Measurements from ENCODE around the gene PHF21A. TPM values are rescaled to one million over a fixed set of nuclear protein-coding genes. Genes with fewer than 3 reads are reported as not detected.
A peak's percentile ranks its signal among the peaks of the same experiment; 100 is the strongest.

PHF21A gene
- total and polyA plus RNA-seq, 2 of the 8 experiments (the other 6 are each of a cell fraction or from before 2014, with no cell fraction given) = 17.6 to 40.3 TPM

GRCh38 chr11:46121724-46122477 is 647 bp upstream of the PHF21A start:
- H2BK12ac ChIP-seq (ENCODE audit: low read depth, low read length) = no peak overlapping the region
- H3K4me1 ChIP-seq (replicated peaks in 1 of 4; ENCODE audit: control insufficient read depth in 3 of 4, insufficient read depth in 4 of 4, low read length in 3 of 4) = peaks cover 0 to 6% (median 0%) of the 10 kb centered on the region in 4 experiments; a peak in 4 of 7 replicates
- H3K23me2 ChIP-seq (ENCODE audit: low read depth, low read length) = peaks cover 9% of the 10 kb centered on the region
- no peaks in the 10 kb centered on the region for H3K27me3 ChIP-seq (replicated peaks in 1 of 4; ENCODE audit: control insufficient read depth in 3 of 4, extremely low read depth in 1 of 4, insufficient read depth in 3 of 4, low read length in 3 of 4)
- peak overlapping the region; percentile 91; the same call in 1 of the 2 replicates for H4K8ac ChIP-seq (ENCODE audit: extremely low read depth, insufficient read depth, low read length)
- peak overlapping the region; percentile 14 to 51 (median 34); a peak in 6 of 7 replicates for H3K9ac ChIP-seq (replicated peaks in 1 of 4; ENCODE audit: extremely low read depth in 1 of 4, low read depth in 3 of 4, low read length in 3 of 4)
- H3K4ac ChIP-seq (replicated peaks; ENCODE audit: insufficient read length, low read depth, low read length) = peak overlapping the region; percentile 40
- peak overlapping the region; percentile 57 to 99 (median 78) for H3K4me3 ChIP-seq (ENCODE audit: extremely low read depth in 1 of 4, insufficient read depth in 2 of 4, low read depth in 3 of 4, low read length in 4 of 4)
- no peak for FAIRE-seq
- no peaks in the 10 kb centered on the region for H3K9me3 ChIP-seq (ENCODE audit: insufficient read depth in 2 of 2, low read depth in 1 of 2, low read length in 1 of 2)
- H4K5ac ChIP-seq (ENCODE audit: insufficient read length, low read depth, low read length) = peak overlapping the region; percentile 32
- H3K79me1 ChIP-seq (ENCODE audit: low read depth, low read length) = no peaks in the 10 kb centered on the region
- peak overlapping the region; percentile 56 for H4K91ac ChIP-seq (replicated peaks; ENCODE audit: insufficient read length, low read length)
- POLR2A ChIA-PET (ENCODE audit: partially characterized antibody) = interaction anchor here (0.7 to 2.2 kb wide), 6 partner anchors 9 to 258 kb away, joined by 3 to 8 read pairs (median 4); no protein-coding TSS in a partner anchor
- WGBS, 2 experiments (ENCODE audit: extremely low coverage in 1 of 2, insufficient coverage in 1 of 2, insufficient read length in 1 of 2, insufficient replicate concordance in 2 of 2, low coverage in 1 of 2, low lambda C conversion rate in 2 of 2, missing lambda C conversion rate in 1 of 2) = 1% methylated on average over 27 of the region's 74 CpGs; no CpG with 5 or more reads in 1 of the 2 experiments
- no peak overlapping the region for H3K18ac ChIP-seq (ENCODE audit: extremely low read depth, low read length)
- CTCF ChIA-PET (ENCODE audit: partially characterized antibody) = interaction anchor here (0.6 kb wide), 2 partner anchors 12 to 206 kb away, joined by 3 to 6 read pairs; no protein-coding TSS in a partner anchor
- H2BK20ac ChIP-seq (ENCODE audit: low read length) = no peak overlapping the region
- H3K23ac ChIP-seq (ENCODE audit: insufficient read length) = no peak overlapping the region
- no peaks in the 10 kb centered on the region for H3K36me3 ChIP-seq (ENCODE audit: control insufficient read depth in 2 of 4, insufficient read depth in 4 of 4, low read length in 3 of 4)
- H2BK5ac ChIP-seq (ENCODE audit: low read depth, low read length) = peak overlapping the region; percentile 63; the same call in 1 of the 2 replicates
- no peak overlapping the region for H2BK15ac ChIP-seq (ENCODE audit: low read length)
- H2AK5ac ChIP-seq (ENCODE audit: low read depth, low read length) = no peak overlapping the region
- H3K56ac ChIP-seq (replicated peaks; ENCODE audit: insufficient read length, low read depth, low read length) = peak overlapping the region; percentile 87
- peak overlapping the region; percentile 54 for H3K14ac ChIP-seq (ENCODE audit: insufficient read length)
- peak overlapping the region; percentile 44; the same call in 1 of the 2 replicates for H3K27ac ChIP-seq (ENCODE audit: low read depth, low read length)
- H4K20me1 ChIP-seq (replicated peaks in 1 of 2; ENCODE audit: control insufficient read depth in 1 of 2, insufficient read depth in 2 of 2, low read length in 2 of 2) = no peaks in the 10 kb centered on the region
- no peak overlapping the region for H2BK120ac ChIP-seq (replicated peaks; ENCODE audit: low read depth, low read length)
- H3K79me2 ChIP-seq (ENCODE audit: control insufficient read depth in 1 of 2, insufficient read depth in 2 of 2, low read length in 2 of 2) = peaks cover 0 to 29% of the 10 kb centered on the region in 2 experiments; a peak in 3 of 4 replicates
- no peak overlapping the region for H2AFZ ChIP-seq (ENCODE audit: low read length)
- DNase-seq (ENCODE audit: low read depth in 1 of 2, low spot score in 2 of 2) = peak in 1 of 2 experiments; percentile 78
- peak overlapping the region; percentile 66 to 93 for H3K4me2 ChIP-seq (ENCODE audit: insufficient read depth in 1 of 2, low read depth in 2 of 2, low read length in 2 of 2)
- TF ChIP-seq BACH1 (IDR thresholded peaks at IDR 0.05; ENCODE audit: low read length) (no peak), GABPA (IDR thresholded peaks at IDR 0.05; ENCODE audit: borderline replicate concordance, insufficient read depth, low read length) (no peak), YY1 (IDR thresholded peaks at IDR 0.05; ENCODE audit: low read depth, low read length) (0 out of 2 replicates have a peak, but pooled peaks have one; percentile 42), KDM5A (IDR thresholded peaks at IDR 0.05; ENCODE audit: low read length) (no peak), TEAD4 (IDR thresholded peaks at IDR 0.05; ENCODE audit: low read depth, low read length) (no peak), RXRA (IDR thresholded peaks at IDR 0.05; ENCODE audit: insufficient read depth, low read depth, low read length) (no peak), CHD2 (IDR thresholded peaks at IDR 0.05; ENCODE audit: low read length) (peak; percentile 40; the same call in 1 of the 2 replicates), POLR2A (IDR thresholded peaks at IDR 0.05; ENCODE audit: control extremely low read depth in 1 of 2, low read depth in 2 of 2, low read length in 2 of 2) (peak in 1 of 2 experiments; percentile 28; a peak in 1 of 3 replicates), PHF8 (conservative IDR thresholded peaks at IDR 0.05; ENCODE audit: low read depth, low read length) (peak; percentile 28; the same call in 1 of the 2 replicates), TBP (IDR thresholded peaks at IDR 0.05; ENCODE audit: low read depth, low read length) (peak; percentile 60), HDAC6 (IDR thresholded peaks at IDR 0.05; ENCODE audit: low read depth, low read length) (no peak), KDM1A (IDR thresholded peaks at IDR 0.05; ENCODE audit: borderline replicate concordance, low read length) (no peak; the same call in 1 of the 2 replicates), SRF (IDR thresholded peaks at IDR 0.05; ENCODE audit: low read depth, low read length) (no peak)
